Upper lobe of left lung (tissue), 6 donors: ENCODE measurements around the gene PRKD2. TPM values are rescaled to one million over a fixed set of nuclear protein-coding genes. Genes with fewer than 3 reads are reported as not detected.
"Not testable (repeated sequence)": the region's sequence is repeated elsewhere in the genome, so short reads cannot be mapped to it uniquely, and the experiment has no call there.

Experiments
- ATAC-seq, 2 donors: fragments of 200-7000 bp; cut with Tn5 transposase; one replicate each; pipeline ENCODE4 v1.9.1; 2022; ENCODE audit warnings: mild to moderate bottlenecking in 2 of 2, moderate library complexity in 2 of 2; ENCODE audit not compliant: low FRiP score in 2 of 2
- DNase-seq, 2 donors: peaks; one replicate each; pipeline ENCODE4 v3.0.0-alpha.2; 2019 to 2020
- H3K27ac ChIP-seq, 4 donors: fragments of 200-600 bp; sonication (generic); one replicate each; pipeline ENCODE4 v1.5.1; 2016 to 2019
- H3K27me3 ChIP-seq, 4 donors: fragments of 200-600 bp; sonication (generic); one replicate each; pipeline ENCODE4 v1.5.1; 2017 to 2019
- H3K36me3 ChIP-seq, 4 donors: fragments of 200-600 bp; sonication (generic); one replicate each; pipeline ENCODE4 v1.5.1; 2016 to 2019
- H3K4me1 ChIP-seq, 4 donors: fragments of 200-600 bp; sonication (generic); one replicate each; pipeline ENCODE4 v1.5.1; 2018 to 2019
- H3K4me3 ChIP-seq, 4 donors: fragments of 200-600 bp; sonication (generic); one replicate each; pipeline ENCODE4 v1.5.1; 2017 to 2019; ENCODE audit warnings: mild to moderate bottlenecking in 2 of 4, moderate library complexity in 1 of 4
- H3K9me3 ChIP-seq, 4 donors: fragments of 200-600 bp; sonication (generic); one replicate each; pipeline ENCODE4 v1.5.1; 2018 to 2019
- CTCF ChIP-seq, 6 experiments: fragments of 450-650 bp in 4 of 6; fragments of 200-600 bp in 2 of 6; sonication (generic) in 2 of 6; IDR thresholded peaks; one replicate each; pipeline ENCODE4 v1.5.1; 2016 to 2019; ENCODE audit warnings: antibody characterized with exemption in 6 of 6
- EP300 ChIP-seq, 4 donors: sonication (generic); formaldehyde crosslinking; IDR thresholded peaks; one replicate each; pipeline ENCODE4 v1.5.1; 2017; ENCODE audit warnings: antibody characterized with exemption in 4 of 4, control low read depth in 2 of 4
- POLR2A ChIP-seq, 4 donors: fragments of 450-650 bp; IDR thresholded peaks; one replicate each; pipeline ENCODE4 v1.5.1; 2016 to 2017; ENCODE audit warnings: antibody characterized with exemption in 4 of 4, mild to moderate bottlenecking in 2 of 4
- POLR2AphosphoS5 ChIP-seq, 2 donors: sonication (generic); formaldehyde crosslinking; IDR thresholded peaks; one replicate each; pipeline ENCODE4 v1.5.1; 2017; ENCODE audit warnings: antibody characterized with exemption in 2 of 2
- WGBS, 2 donors: methylation state at CpG; one replicate each; pipeline ENCODE4 v1.1.5; 2017 to 2018; 5-methylcytosine and 5-hydroxymethylcytosine counted together
- total RNA-seq, 6 donors: library from RNA; depleted of rRNA in 4 of 6; stranded (reverse); fragments of >200 nt in 4 of 6; gene quantifications; one replicate each; pipeline versions ENCODE4 v1.1.0 to v1.2.1, GENCODE V29; 2016 to 2021
- donor health status: DM: no; HTN: no; CAD: no; lungs with moderate emphysema.
- donor health status: DM: no; HTN: yes; CAD: no; lungs with severe emphysema.

Gene PRKD2
- 10 to 100 TPM; 25.2 to 65.4 (median 50.3) TPM for total RNA-seq

DNA sequence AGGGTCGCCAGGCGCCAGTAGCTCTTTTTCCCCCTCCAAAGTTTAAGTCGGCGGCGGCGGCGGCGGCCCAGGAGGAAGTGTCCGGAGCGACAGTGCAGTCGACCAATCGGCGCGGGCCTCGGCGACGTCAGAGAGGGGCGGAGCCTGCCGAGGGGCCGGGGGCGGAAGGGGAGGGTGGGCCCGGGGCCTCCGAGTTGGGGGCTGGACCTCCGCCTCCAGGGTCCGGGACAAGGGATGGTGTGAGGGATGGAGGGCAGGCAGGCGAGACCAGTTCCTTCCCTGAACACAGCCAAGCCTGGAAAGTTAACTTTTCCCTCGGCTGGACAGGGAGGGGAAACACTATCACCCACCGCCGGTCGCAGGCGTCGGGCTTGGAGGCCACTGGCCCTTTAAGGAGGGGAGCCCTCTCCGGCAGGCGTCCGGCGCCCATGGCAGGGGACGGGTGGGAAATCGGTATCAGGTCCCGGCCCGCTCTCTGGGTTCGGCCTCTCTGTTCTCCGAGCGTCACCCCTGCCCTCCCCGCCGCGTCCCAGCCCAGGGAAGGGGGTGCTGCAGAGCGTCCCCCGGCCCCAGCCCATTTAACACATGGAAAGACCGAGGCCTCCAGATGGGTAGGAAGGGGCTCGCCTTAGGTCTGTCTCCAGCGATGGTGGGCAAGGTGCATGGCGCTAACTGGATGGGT, at the start of gene PRKD2:
PRKD2 (minus strand) TSS at position 81 of the 682 bp plus-strand sequence. CDS start 744 bp downstream, outside the sequence.
- Histone ChIP-seq H3K9me3 (no peaks in the 10 kb centered on the region), H3K4me3 (peak within 1 kb of the TSS; percentile 31 to 74 (median 64)), H3K27ac (peak within 1 kb of the TSS; percentile 81 to 95 (median 92)), H3K27me3 (no peaks in the 10 kb centered on the region), H3K4me1 (peaks cover 40 to 62% (median 44%) of the 10 kb centered on the region in 4 donors), H3K36me3 (peaks cover 0 to 30% (median 26%) of the 10 kb centered on the region in 4 donors)
- peak; percentile 91 to 100 for DNase-seq
- TF ChIP-seq EP300 (IDR thresholded peaks at IDR 0.05) (no peak), POLR2A (IDR thresholded peaks at IDR 0.05) (peak in 2 of 4 donors; percentile 13 to 47), POLR2AphosphoS5 (IDR thresholded peaks at IDR 0.05) (peak; percentile 35 to 74)
- peak; percentile 88 to 94 for ATAC-seq
- WGBS, 2 donors, result 0 to 1% methylated on average over 16 to 28 of the region's 52 CpGs

- ATAC-seq, result peak in 1 of 2 donors; percentile 50
- H3K27me3 ChIP-seq, result no peaks in the 10 kb centered on the region
- DNase-seq, result peak in 1 of 2 donors; percentile 80
- no peaks in the 10 kb centered on the region for H3K9me3 ChIP-seq
- TF ChIP-seq POLR2AphosphoS5 (IDR thresholded peaks at IDR 0.05) (no peak), POLR2A (IDR thresholded peaks at IDR 0.05) (no peak), CTCF (IDR thresholded peaks at IDR 0.05) (no peak), EP300 (IDR thresholded peaks at IDR 0.05) (no peak)
- peaks cover 0 to 3% (median 0%) of the 10 kb centered on the region in 4 donors for H3K4me1 ChIP-seq
- H3K4me3 ChIP-seq, result no peak overlapping the region
- 50 to 53% methylated on average over 11 of the region's 11 CpGs for WGBS, 2 donors
- no peak overlapping the region for H3K27ac ChIP-seq
- H3K36me3 ChIP-seq, result no peaks in the 10 kb centered on the region
Measured at GRCh38 chr19:46764817-46765291, 47.9 kb upstream of the PRKD2 start.

- H3K36me3 ChIP-seq, result no peaks in the 10 kb centered on the region
- TF ChIP-seq POLR2AphosphoS5 (IDR thresholded peaks at IDR 0.05), result no peak
- TF ChIP-seq POLR2A (IDR thresholded peaks at IDR 0.05), result no peak
- TF ChIP-seq EP300 (IDR thresholded peaks at IDR 0.05), result no peak
- TF ChIP-seq CTCF (IDR thresholded peaks at IDR 0.05), result no peak
- H3K27ac ChIP-seq, result no peak overlapping the region
- ATAC-seq (no peak), DNase-seq (no peak)
- peaks cover under 1 to 7% (median 6%) of the 10 kb centered on the region in 4 donors for H3K4me1 ChIP-seq
- no peaks in the 10 kb centered on the region for H3K27me3 ChIP-seq
- WGBS, 2 donors, result 75 to 79% methylated on average over 6 of the region's 6 CpGs
- no peak overlapping the region for H3K4me3 ChIP-seq
- H3K9me3 ChIP-seq, result no peaks in the 10 kb centered on the region
Measured at GRCh38 chr19:46762245-46762890, 45.5 kb upstream of the PRKD2 start.

GRCh38 chr19:46761418-46761831, 44.5 kb upstream of the PRKD2 start:
- 64 to 74% methylated on average over 5 of the region's 5 CpGs for WGBS, 2 donors
- TF ChIP-seq POLR2A (IDR thresholded peaks at IDR 0.05) (no peak), CTCF (IDR thresholded peaks at IDR 0.05) (no peak), EP300 (IDR thresholded peaks at IDR 0.05) (no peak)
- no peaks in the 10 kb centered on the region for H3K27me3 ChIP-seq
- no peak for DNase-seq
- H3K9me3 ChIP-seq, result no peaks in the 10 kb centered on the region
- H3K36me3 ChIP-seq, result peaks cover 0 to 3% (median 2%) of the 10 kb centered on the region in 4 donors
- peaks cover 7 to 10% (median 8%) of the 10 kb centered on the region in 4 donors for H3K4me1 ChIP-seq
- peak overlapping the region in 2 of 4 donors; percentile 1 to 12 for H3K27ac ChIP-seq
- ATAC-seq, result no peak
- H3K4me3 ChIP-seq, result no peak overlapping the region

GRCh38 chr19:46760897-46761296, 44.0 kb upstream of the PRKD2 start:
- ATAC-seq, H3K27me3 ChIP-seq, H3K4me3 ChIP-seq, H3K36me3 ChIP-seq, H3K9me3 ChIP-seq, DNase-seq: not testable (repeated sequence)
- 71 to 78% methylated on average over 4 of the region's 4 CpGs for WGBS, 2 donors
- peaks cover 7 to 13% (median 8%) of the 10 kb centered on the region in 4 donors for H3K4me1 ChIP-seq
- H3K27ac ChIP-seq, result peak overlapping the region in 2 of 4 donors; percentile 12 to 14
